ENCODE data around the gene EEFSEC.

DNA sequence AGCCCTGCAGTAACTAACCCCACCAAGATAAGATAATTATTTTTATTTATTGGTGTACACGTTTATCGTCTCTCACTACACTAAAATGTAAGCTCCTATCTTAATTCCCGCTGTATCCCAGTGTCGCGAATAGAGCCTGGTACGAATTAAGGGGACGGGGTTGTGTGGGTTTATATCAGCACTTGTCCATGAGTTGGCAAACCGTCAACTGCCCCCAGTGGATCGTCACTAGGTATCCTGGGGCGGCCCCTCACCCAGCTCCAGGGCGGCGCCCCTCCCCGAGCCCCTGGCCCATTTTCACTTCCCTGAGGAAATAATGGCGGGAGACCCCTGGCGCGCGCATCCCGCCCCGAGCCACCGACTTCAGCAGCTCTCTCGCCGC, 30.1 kb upstream of the EEFSEC start:
- TF ChIP-seq, protein P1, sequence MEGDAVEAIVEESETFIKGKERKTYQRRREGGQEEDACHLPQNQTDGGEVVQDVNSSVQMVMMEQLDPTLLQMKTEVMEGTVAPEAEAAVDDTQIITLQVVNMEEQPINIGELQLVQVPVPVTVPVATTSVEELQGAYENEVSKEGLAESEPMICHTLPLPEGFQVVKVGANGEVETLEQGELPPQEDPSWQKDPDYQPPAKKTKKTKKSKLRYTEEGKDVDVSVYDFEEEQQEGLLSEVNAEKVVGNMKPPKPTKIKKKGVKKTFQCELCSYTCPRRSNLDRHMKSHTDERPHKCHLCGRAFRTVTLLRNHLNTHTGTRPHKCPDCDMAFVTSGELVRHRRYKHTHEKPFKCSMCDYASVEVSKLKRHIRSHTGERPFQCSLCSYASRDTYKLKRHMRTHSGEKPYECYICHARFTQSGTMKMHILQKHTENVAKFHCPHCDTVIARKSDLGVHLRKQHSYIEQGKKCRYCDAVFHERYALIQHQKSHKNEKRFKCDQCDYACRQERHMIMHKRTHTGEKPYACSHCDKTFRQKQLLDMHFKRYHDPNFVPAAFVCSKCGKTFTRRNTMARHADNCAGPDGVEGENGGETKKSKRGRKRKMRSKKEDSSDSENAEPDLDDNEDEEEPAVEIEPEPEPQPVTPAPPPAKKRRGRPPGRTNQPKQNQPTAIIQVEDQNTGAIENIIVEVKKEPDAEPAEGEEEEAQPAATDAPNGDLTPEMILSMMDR (conservative IDR thresholded peaks at IDR 0.05): no peak
- TF ChIP-seq EZH2 (IDR thresholded peaks at IDR 0.05; ENCODE audit: low read depth): no peak
